Stimulated activated naive CD4-positive, alpha-beta T cell treated with Interleukin-2 at 50 U/mL for 16 hours (primary cell): ENCODE data around the gene IL36G.

Experiments
- DNase-seq: peaks from one replicate; lab custom pipeline; 2025; lab: John Stamatoyannopoulos, UW

The IL36G gene

DNA sequence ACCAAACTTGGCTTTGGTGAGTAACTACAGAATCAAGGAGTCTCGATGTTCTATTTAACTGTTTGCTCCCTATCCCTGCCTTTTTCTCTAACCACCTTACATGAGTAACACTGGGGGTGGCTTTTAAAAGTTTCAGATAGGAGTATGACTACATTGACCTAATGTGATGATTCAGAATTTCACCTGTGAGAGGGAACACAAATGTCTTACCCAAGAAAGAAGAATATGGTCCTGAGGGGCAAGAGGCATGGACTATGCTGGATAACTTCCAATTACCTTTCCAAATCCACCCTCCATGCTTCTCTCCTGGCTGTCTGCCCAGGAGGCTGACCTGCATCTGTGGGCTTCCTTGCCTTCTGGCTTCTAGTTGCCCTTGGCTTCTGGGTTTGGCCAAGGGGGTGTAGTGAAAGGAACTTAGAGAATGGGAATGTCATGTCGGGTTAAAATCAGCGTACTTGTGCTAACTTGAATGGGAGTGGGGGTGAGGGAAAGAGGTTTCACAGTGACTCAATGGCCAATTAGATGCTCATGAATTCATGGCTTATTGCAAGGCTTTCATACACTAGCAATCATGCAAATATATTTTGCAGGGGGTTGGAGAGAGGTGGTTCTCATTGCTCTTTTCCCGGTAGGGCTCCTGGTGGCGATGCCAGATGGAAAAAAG is 5.3 kb upstream of the IL36G start:
- DNase-seq, result no peak

DNA sequence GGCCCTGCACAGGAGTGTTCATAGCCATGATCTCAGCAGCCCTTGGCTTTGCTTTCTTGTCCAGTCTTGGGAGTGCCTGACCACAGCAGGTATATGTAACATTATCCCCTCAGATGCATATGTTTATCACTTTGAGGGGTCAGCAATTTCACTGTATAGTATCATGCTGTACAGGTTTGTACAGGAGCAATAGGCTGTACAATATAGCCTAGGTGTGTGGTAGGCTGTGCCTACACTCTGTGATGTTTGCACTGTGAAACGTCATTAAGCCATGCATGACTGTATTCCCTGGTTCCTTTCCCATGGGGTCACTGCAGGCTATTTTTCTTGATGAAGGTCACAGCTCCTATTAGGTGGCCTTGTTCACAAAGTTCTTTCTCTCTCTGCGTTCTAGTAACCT is 4.7 kb upstream of the IL36G start:
- DNase-seq, result no peak

DNA sequence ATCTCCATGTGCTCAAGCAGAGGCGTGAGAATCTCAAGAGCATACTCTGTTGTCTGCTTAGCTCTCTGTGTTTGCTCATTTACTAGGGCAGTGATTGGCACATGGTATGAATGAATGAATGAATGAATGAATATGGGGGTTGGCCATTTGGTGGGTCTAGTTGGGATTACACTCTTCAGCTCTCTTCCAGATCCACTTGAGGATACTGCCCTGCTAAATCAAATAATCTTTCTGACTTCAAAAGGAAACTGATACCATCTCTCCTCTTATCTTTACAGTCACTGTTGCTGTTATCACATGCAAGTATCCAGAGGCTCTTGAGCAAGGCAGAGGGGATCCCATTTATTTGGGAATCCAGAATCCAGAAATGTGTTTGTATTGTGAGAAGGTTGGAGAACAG is 1.9 kb downstream of the IL36G start:
- no peak for DNase-seq

DNA sequence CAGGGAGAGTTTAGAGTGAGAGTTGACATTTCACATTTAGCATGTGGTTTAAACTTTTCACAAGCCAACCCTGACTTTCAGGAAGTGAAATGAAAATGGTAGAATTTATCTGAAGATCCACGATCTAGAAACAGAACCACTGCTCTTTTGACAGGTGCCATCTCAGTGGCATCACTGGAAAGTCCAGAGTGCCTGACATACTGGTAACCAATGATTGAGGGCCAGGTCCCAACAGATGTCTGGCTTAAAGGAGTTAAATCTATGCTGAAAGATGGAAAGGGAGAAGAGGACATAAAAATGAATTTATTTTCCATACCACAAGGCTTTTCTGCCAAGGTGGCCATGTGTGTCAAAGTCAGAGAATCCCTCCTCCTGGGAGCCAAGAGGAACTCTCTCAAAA is 2.7 kb downstream of the IL36G start:
- DNase-seq, result no peak

DNA sequence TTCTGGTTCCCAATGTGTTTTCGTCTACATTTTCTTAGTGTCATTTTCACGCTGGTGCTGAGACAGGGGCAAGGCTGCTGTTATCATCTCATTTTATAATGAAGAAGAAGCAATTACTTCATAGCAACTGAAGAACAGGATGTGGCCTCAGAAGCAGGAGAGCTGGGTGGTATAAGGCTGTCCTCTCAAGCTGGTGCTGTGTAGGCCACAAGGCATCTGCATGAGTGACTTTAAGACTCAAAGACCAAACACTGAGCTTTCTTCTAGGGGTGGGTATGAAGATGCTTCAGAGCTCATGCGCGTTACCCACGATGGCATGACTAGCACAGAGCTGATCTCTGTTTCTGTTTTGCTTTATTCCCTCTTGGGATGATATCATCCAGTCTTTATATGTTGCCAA is 7.3 kb downstream of the IL36G start:
- no peak for DNase-seq

DNA sequence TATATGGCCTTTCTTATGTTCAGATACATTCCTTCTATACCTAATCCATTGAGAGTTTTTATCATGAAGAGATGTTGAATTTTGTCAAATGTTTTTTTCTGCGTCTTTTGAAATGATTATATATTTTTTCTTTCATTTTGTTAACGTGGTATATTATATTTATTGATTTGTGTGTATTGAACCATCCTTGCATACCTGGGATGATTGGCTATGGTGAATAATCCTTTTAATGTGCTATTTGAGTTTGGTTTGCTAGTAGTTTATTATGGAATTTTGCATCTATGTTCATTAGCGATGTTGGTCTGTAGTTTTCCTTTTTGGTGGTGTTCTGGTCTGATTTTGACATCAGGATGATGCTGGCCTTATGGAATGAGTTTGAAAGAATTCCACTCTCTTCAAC is 11.8 kb downstream of the IL36G start:
- no peak for DNase-seq

DNA sequence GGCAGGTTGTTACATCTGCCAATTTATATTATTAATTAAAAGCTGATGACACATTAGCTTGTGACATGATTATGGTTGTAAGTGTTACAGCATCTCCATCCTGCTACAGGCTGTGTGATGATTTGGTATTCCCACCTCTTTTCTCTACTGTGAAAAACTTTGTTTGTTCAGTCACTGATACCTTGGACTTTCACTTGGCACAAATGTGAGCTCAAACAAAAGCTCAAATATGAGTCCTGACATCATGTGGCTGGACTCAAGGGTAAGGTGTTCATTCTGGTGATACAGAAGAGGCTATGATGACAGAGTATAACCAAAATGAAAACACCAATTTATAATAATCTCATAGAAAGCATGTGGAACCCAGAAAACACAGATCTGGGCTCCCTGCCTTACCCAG is 16.0 kb downstream of the IL36G start:
- DNase-seq, result no peak

DNA sequence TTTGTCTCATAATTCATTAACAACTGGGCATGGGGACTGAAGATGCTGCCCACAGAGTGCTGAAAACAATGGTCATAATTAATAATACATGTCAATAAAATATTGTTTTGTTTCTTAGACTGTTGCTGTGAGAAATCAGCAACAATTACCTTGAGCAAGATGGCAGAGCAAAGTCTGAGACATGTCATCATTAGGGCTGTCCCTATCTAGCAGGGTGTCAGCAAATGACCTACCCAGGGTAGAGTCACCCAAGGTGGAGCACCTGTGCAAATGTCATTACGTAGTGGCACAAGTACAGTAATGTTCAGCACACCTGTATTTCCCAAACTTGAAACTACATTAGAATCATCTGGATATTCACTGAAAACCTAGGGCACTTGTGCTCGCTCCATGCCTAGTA is 16.8 kb downstream of the IL36G start:
- DNase-seq, result no peak

DNA sequence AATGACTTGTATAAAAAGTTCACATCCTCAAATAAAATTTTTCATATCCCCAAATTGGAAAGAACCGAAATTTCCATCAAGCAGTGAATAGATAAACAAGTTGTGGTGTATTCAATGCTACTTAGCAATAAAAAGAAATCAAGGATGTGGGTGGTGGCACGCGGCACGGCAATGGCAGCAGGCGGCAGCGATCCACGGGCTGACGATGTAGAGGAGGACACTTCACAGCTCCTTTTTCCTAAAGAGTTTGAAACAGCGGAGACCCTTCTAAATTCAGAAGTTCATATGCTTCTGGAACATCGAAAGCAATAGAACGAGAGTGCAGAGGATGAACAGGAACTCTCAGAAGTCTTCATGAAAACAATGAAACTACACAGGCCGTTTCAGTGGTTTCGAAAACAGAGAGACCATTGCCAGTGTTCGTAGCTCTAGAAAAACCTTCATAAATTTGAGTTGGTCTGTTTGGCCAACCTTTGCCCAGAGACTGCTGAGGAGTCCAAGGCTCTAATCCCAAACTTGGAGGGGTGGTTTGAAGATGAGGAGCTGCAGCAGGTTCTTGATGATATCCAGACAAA is 17.6 kb downstream of the IL36G start:
- DNase-seq, result no peak

DNA sequence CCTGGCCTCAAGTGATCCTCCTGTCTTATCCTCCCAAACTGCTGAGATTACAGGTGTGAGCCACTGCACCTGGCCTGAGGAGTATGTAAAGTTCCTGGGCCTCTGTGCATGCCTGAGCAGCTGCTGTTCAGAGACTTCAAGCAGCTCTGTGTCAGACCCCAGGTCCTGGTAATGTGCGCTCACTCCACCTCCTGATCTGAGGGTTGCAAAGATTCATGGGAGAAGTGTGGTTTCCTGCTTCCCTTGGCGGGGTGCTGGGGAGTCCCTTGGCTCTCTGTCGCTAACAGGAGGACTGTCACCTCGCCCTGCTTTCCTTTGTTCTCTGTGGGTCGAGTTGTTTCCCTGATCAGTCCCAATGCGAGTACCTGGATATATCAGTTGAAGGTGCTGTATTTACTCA is 18.8 kb downstream of the IL36G start:
- peak; percentile 34 for DNase-seq

DNA sequence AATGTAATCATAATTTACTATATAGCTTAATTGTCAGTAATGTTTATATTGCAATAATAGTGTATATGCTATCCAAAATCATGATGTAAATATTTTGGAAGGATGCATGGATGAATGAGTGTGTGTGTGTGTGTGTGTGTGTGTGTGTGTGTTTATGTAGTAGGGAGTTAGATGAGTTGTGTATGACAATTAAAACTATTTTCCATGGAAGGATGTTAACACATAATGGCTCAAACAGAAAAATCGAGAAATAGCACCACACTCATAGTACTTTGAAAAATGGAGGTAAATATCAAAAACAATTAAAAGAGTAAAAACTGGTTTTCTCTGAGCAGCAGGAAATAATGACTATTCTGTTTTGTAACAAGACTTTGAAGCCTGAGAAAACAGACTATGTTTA is 19.3 kb downstream of the IL36G start:
- no peak for DNase-seq

DNA sequence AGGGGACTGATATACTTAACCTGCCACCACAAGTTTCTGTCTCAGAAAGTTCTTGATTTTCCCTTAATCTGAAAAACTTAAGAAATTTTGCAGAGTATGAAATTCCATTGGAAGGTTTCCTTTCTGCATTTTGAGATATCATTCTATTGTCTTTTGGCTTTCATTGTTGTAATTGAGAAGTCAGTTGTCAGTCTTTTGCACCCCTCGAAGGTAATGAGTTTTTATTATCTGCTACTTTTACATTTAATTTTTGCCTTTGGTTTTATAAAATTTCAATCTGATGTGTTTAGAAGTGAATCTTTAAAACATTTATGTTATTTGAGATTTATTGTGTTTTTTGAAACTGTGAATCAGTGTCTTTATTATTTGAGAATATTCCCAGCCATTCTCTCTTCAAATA is 22.6 kb downstream of the IL36G start:
- DNase-seq, result no peak

DNA sequence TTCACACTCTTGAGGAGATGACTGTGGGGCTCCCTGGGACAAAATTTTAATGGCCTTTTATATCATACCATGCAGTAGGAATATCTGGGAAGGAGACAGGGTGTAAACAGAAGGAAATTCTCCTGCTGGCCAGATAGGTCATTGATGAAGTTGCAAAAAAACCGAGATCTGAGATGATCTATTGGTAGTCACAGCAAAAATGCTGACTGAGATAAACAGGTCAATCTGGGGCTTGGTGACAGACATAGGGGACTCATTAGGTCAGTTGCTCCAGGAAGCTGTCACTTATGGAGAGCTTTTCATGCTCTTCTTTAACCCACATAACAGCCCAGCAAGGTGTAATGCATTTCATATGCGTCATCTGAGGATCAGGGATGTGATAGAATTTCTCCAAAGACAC is 24.9 kb downstream of the IL36G start:
- DNase-seq, result no peak

DNA sequence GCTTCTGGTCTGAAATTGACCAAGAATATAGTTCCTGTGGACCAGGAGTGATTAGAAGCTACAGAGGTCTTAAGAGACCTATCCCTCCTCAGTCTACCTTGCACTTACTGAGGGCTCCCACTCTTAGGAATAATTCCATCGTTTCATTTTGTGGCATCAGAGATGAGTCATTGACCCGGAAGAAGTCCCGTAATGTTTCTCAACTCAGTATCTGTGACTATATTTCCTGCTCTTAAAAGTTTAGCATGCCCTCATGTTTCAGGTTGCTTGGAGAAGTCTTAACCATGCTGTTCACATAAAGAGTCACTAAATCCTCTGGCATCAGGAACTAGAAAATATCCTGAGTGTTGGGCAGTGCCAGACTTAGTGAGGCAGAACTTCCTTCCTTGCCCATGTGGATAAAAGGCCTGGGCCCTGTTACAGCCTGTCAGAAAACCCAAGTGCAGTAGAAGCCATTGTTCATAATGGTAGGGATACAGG is 27.3 kb downstream of the IL36G start, which contains the start of gene IL36A:
IL36A (plus strand) TSS at position 430 of the 480 bp plus-strand sequence. CDS start 413 bp downstream, outside the sequence.
- no peak for DNase-seq

DNA sequence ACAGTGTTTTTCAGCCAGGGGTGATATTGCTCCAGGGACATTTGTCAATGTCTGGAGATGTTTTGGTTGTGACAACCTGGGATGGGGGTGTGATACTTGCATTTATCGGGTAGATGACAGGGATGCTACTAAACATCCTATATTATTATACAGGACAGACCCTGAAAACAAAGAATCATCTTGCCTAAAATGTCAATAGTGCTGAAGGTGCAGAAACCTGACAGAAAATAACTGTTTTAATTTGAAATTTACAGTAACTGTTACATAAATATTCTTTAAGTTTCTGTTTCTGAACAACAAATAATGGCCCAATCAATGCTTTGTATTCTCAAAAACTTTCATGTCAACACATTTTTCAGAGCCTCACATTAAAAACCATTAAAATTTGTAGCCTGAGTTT is 29.4 kb downstream of the IL36G start:
- no peak for DNase-seq

DNA sequence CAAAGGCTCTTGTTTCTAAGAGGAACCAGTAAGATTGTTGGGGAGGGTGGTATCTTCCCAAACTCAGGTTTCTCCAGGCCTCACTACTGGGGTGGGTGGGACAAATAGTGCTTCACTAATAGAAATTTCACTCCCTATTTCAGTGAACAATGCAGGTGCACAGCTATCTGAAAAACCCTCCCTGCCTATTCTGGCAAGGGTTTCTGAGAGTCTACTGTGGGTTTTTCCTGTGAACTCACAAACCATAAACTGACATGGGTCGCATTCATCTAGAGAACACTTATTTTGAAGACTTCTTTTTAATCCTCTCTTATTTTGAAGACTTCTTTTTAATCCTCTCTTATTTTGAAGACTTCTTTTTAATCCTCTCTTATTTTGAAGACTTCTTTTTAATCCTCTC is 31.8 kb downstream of the IL36G start:
- DNase-seq, result no peak

DNA sequence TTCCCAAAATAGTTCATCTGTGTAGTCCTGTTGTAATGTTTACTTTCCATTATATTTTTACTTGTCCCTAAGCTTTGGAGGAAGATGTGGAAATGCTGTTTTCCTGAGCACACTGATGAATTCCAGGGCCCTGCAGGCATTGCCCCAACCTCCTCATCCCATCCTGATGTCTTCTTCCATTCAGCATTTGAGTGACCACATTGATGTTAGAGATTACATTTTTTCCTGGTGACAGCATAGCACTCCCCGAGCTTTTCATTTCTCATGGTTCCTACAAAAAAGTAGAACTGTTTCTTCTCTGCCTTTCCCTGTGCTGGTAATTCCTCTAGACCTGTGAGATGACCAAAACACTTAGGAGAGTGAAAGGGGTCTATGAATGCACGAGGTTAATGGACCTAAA is 32.3 kb downstream of the IL36G start:
- no peak for DNase-seq

DNA sequence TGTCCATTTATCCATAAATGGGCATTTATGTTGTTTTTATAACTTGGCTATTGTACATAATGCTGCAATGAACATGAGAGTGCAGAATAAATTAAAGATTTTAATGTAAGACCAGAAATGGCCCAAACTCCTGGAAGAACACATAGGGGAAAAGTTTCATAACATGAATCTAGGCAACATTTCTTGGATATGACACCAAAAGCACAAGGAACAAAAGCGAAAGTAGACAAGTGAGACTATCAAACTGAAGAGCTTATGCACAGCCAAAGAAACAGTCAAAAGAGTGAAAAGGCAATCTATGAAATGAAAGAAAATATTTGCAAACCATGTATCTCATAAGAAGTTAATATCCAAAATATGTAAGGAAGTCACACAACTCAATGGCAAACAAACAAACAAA is 33.3 kb downstream of the IL36G start:
- no peak for DNase-seq

DNA sequence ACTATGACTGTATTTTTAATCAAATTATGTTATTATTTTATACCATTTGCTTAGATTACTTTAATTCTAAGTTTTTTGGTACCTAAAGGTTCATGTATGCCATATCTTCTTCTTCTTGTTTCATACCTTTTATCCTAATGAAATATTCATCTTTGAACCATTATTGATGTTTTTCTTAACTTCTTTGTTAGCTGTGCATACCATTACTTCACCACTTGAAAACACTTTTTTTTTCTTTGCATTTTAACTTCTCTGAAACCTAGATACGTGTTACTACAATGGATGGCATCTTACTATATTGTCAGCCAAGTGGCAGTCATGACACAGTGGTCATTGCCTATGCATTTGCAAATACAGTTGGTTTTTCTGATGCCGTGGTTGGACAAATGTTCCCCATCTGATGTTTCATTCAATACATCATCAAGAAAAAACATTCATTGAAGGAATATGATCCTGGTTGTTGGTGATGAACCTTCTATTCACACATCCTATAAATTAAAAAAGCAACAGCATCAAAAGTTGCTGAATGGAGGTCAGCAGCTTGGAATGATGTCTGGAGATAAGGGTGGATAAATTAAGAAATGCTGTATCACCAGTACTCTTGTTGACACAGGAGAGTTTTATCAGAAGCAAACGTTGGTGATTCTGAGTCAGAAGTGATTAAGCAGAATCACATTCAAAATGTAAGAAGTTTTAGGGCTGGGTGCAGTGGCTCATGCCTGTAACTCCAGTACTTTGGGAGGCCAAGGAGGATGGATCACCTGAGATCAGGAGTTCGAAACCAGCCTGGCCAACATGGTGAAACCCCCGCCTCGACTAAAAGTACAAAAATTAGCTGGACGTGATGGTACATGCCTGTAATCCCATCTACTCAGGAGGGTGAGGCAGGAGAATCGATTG is 34.9 kb downstream of the IL36G start:
- DNase-seq, result no peak

DNA sequence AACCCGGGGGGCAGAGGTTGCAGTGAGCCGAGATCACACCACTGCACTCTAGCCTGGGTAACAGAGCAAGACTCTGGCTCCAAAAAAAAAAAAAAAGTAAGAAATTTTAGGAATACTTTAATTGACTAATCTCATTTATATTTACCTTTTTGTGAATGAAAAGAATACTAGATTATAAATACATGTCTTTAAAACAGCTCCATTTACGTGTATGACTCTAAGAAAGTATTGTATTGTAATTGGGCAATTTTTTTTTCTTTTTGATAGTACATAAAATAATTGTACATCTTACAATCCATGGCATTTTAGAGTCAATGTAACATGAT is 35.5 kb downstream of the IL36G start:
- no peak for DNase-seq

DNA sequence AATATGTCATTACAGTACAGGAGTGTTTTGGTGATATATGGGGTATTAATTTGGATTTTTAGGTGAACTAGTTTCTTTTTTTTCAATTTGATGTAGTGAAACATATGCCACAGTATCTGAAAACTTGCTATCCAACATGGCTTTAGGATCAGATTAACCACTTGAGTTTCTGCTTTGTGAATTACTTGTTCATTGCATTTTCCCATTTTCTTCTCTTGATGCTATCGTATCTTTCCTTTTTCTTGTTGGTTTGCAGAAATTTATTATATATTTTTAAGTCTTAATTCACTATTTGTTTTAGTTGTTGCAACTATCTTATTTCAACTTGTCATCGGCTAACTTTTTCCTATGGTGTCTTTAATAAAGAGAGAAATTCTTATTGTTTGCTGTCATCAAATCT is 36.3 kb downstream of the IL36G start:
- no peak for DNase-seq

DNA sequence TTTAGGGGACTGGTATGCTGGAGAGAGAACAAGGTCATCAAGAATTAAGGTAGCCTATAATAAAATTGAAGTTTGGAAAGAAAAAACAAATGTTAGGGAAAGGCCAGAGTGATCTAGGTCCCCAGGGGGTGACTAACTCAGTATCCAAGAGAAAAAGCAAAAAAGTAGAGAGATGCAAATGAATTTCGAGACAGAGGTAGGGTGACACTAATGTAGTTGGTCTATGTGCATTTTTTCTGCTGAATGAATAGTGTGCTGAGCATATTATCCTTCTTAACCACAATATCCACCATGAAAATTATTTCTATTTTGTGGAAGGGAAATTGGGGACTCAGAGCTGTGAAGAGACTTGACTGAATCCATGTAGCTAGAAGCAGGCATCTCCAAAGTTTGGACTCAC is 37.2 kb downstream of the IL36G start:
- no peak for DNase-seq

DNA sequence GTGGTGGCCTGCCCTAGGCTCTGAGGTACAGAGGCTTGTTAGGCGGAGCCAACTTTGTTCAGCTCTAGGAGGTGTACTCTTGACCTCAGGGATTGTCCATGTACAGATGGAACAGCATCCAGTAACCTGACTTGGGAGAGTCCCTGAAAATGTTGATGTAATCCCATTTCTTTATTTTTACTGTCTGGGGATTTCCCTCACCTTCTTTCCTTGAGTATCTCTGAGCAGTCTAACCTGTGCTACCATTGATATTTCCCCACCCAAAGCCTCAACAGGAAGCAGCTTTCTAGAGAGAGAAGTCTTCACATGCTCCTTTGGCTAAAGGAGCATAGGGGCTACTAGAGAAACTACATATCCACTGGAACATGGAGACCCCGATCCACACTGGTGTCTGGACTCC is 37.8 kb downstream of the IL36G start:
- no peak for DNase-seq
